GM19023 (cell line): ENCODE measurements around the gene ZSWIM3.

Source experiments
- ATAC-seq: cut with Tn5 transposase; IDR thresholded peaks from one replicate; pipeline ENCODE4 v1.9.1; 2021; ENCODE audit warnings: mild to moderate bottlenecking, moderate library complexity; ENCODE audit not compliant: unreplicated experiment

Gene ZSWIM3

GRCh38 chr20:45908084-45908483 lies 50.7 kb downstream of the ZSWIM3 start:
- ATAC-seq: no peak

DNA sequence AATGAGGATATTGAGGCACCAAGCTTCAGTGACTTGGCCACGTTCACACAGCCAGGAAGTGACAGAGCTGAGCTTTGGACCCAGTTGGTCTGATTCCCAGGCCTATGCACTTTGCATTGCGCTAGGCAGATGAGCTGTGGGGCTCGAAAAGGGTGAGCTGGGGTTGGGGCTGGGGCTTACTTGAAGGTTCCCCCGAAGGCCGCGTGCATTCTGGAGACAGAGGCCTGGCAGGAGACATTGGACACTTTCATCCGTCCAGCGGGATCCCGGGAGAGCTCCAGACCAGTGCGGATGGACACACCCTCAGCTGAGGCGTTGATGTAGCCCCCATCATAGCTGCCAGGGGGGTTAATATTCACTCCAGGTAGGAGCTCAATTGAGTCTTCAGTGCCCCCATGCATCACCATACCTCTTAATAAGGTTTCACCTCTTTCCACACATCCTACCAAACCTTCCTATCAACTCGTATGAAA lies 52.0 kb downstream of the ZSWIM3 start:
- no peak for ATAC-seq

DNA sequence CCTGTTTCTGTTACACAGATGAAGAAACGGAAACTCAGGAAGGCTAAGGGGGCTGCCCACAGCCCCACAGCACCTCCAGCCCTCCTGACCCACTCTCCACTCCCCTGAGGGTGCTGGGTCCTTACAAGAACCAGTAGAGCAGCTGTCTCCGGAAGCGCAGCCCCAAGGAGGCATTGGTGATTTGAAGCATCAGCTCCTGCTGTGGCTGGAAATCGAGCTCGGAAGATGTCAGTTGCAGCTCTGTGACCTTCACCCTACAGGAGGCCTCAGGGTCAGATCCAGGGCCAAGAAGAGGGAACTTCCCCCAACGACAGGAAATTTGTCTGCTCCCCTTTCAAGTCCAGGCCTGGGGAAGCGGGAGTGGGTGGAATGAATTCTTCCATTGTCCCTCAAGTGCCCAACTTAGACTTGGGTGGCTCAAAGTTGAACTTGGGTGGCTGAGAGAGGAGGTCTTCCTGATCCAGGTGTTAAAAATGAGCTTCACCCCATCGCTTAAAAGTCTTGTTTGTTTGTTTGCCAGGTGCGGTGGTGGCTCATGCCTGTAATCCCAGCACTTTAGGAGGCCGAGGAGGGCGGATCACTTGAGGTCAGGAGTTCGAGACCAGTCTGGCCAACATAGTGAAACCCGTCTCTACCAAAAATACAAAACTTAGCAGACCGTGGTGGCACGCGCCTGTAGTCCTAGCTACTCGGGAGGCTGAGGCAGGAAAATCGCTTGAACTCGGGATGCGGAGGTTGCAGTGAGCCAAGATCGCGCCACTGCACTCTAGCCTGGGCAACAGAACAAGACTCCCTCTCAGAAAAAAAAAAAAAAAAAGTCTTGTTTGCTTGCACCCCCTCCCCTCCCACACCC lies 52.6 kb downstream of the ZSWIM3 start:
- ATAC-seq: no peak

- ATAC-seq: peak; percentile 89
These were observed 53.5 kb downstream of the ZSWIM3 start for GRCh38 chr20:45910670-45911485.

DNA sequence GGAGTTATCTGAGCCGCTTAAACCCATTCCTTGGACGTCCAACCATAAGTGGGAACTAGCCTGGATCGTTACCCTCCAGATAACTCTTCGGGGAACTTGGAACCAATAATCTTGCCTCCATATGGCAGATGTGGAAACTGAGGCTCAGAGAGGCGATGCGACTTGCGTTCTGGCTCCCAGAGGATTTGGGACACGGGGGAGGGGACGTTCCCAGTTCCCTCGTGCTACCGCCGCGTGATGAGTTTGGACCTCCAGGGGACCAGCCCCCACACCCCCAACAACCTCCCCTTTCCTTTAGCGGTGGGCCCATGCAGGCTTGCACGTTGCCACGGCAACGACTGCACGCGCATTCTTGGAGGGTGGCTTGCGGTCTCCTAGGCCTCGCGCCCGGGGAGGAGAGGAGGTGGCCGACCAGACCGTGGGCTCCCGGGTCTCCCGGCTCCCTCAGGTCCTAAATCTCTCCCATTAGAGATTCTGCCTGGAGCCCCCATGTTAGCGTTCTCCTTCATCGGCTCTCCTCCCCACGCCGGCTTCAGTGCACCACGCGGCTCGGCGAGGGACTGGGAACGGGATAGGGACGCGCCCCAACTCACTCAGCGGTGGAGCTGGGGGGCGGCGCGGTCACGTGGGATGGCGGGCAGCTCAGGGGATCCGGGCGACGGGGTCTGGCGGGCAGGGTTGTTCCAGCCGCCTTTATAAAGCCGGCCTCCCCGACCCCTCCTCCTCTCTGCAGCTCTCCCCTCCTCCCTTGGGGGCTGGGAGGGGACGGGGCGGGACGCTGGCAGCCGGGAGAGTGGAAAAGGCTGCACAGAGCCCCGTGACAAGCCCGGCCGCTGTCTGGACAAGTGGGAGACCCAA lies 54.3 kb downstream of the ZSWIM3 start, which contains the start of gene PLTP:
TSS of gene PLTP (minus strand) at position 670 of the 858 bp plus-strand sequence. CDS start 703 bp downstream, outside the sequence.
- ATAC-seq: no peak

DNA sequence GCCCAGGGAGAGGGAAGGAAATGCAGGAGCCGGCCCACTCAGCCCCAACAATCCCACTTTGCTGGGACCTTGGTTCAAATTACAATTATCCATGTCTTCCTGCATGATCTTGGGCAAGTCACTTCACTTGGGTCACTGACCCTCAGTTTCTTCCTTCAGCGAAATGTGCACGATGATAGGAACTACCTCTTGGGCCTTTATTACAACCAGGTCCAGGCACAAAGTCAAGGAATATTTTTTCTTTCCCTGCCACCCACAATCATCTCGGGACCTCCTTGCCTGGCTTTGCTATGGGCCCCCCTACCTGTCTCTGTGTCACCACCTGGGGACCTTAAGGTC lies 54.9 kb downstream of the ZSWIM3 start:
- no peak for ATAC-seq

- no peak for ATAC-seq
These were observed 55.7 kb downstream of the ZSWIM3 start for GRCh38 chr20:45913116-45913515.

- ATAC-seq: no peak
These were observed 60.4 kb downstream of the ZSWIM3 start for GRCh38 chr20:45917790-45918141.

- ATAC-seq: no peak
These were observed 60.8 kb downstream of the ZSWIM3 start for GRCh38 chr20:45918182-45918737.

GRCh38 chr20:45918779-45919537 lies 61.5 kb downstream of the ZSWIM3 start:
- no peak for ATAC-seq

- no peak for ATAC-seq
These were observed 62.4 kb downstream of the ZSWIM3 start for GRCh38 chr20:45919542-45920399.

DNA sequence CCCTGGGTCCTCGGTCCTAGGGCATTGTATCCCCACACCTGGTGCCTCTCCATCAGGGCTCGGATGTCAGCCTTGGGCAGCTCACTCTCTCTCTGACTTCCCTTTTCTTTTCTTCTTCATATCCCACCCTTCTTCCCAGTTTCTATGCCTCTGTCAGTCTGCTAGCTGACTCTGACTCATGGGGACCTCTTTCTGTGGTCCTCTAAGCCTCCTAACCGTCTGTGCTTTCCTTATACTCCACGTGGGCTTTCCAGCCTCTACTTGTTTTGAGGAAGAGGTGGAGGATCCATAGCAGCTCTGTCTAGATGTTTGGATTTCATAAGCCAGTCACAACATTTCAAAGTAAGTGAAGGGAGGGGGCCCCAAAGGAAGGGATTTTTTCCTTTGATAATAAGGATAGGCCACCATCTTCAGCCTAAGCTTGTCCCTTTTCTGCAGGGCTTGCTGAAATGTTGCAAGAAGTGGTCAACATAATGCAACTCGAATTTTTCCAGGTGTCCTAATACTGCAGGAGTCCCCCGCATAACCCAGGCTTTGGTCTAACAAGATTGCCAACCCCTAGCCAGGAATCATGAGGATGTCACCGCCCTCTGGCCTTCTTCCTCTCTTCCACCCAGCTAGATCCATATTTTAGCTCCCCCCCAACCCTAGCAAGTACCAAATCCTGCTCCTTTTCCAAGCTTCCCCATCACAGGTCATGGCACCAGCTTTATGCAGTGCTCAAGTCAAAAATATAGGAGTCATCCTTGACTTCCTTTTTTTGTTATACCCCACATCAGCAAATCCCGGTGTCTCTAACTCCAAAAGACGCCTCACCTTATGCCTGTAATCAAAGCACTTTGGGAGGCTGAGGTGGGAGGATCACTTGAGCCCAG lies 63.3 kb downstream of the ZSWIM3 start:
- ATAC-seq: no peak

GRCh38 chr20:45921337-45922189 lies 64.1 kb downstream of the ZSWIM3 start:
- no peak for ATAC-seq

GRCh38 chr20:45924391-45925261 lies 67.2 kb downstream of the ZSWIM3 start:
- ATAC-seq: no peak

GRCh38 chr20:45925821-45926506 lies 68.5 kb downstream of the ZSWIM3 start:
- ATAC-seq: no peak

- ATAC-seq: no peak
These were observed 69.3 kb downstream of the ZSWIM3 start for GRCh38 chr20:45926731-45927070.
